Tibial nerve (tissue), 4 donors: ENCODE data around the gene GSTO1. TPM values are rescaled to one million over a fixed set of nuclear protein-coding genes. Genes with fewer than 3 reads are reported as not detected.

Experiments used
- DNase-seq, 2 donors: peaks; one replicate each; pipeline ENCODE4 v3.0.0-alpha.2; 2019; ENCODE audit warnings: low spot score in 2 of 2
- H3K27ac ChIP-seq, 4 donors: fragments of 200-600 bp; sonication (generic) in 3 of 4; one replicate each; pipeline ENCODE4 v1.5.1; 2017 to 2019; ENCODE audit warnings: mild to moderate bottlenecking in 1 of 4
- H3K27me3 ChIP-seq, 2 donors: fragments of 200-600 bp; sonication (generic) in 1 of 2; one replicate each; pipeline versions ENCODE4 v1.5.1 to v1.6.0; 2017 to 2019
- H3K36me3 ChIP-seq, 3 donors: fragments of 200-600 bp; sonication (generic); one replicate each; pipeline ENCODE4 v1.5.1; 2018 to 2019
- H3K4me1 ChIP-seq, 4 donors: fragments of 200-600 bp; sonication (generic) in 3 of 4; one replicate each; pipeline ENCODE4 v1.5.1; 2017 to 2019
- H3K4me3 ChIP-seq, 4 donors: fragments of 200-600 bp; sonication (generic) in 3 of 4; one replicate each; pipeline ENCODE4 v1.5.1; 2017 to 2019; ENCODE audit warnings: mild to moderate bottlenecking in 1 of 4, moderate library complexity in 1 of 4
- H3K9me3 ChIP-seq, 4 donors: fragments of 200-600 bp; sonication (generic) in 3 of 4; one replicate each; pipeline ENCODE4 v1.5.1; 2017 to 2019
- EP300 ChIP-seq, 2 donors: sonication (generic); formaldehyde crosslinking; IDR thresholded peaks; one replicate each; pipeline ENCODE4 v1.6.1; 2017; ENCODE audit warnings: antibody characterized with exemption in 2 of 2, mild to moderate bottlenecking in 1 of 2
- POLR2A ChIP-seq, 2 donors: fragments of 450-650 bp; IDR thresholded peaks; one replicate each; pipeline ENCODE4 v1.6.1; 2017; ENCODE audit warnings: antibody characterized with exemption in 2 of 2, mild to moderate bottlenecking in 2 of 2, moderate library complexity in 2 of 2
- WGBS, 2 donors: methylation state at CpG; one replicate each; pipeline ENCODE4 v1.1.5; 2018; 5-methylcytosine and 5-hydroxymethylcytosine counted together
- total RNA-seq, 4 donors: library from RNA; depleted of rRNA; stranded (reverse); fragments of >200 nt; gene quantifications; one replicate each; pipeline ENCODE4 v1.1.0, GENCODE V29; 2016
- TF ChIP-seq, protein P1 (sequence below), 5 experiments: fragments of 200-600 bp in 3 of 5; fragments of 450-650 bp in 2 of 5; sonication (generic) in 3 of 5; IDR thresholded peaks; one replicate each; pipeline ENCODE4 v1.5.1; 2016 to 2019; ENCODE audit warnings: antibody characterized with exemption in 5 of 5, mild to moderate bottlenecking in 3 of 5, moderate library complexity in 2 of 5

The GSTO1 gene
- total RNA-seq, 4 donors from 2014 or later: 51.6 to 84.6 (median 68.1) TPM

DNA sequence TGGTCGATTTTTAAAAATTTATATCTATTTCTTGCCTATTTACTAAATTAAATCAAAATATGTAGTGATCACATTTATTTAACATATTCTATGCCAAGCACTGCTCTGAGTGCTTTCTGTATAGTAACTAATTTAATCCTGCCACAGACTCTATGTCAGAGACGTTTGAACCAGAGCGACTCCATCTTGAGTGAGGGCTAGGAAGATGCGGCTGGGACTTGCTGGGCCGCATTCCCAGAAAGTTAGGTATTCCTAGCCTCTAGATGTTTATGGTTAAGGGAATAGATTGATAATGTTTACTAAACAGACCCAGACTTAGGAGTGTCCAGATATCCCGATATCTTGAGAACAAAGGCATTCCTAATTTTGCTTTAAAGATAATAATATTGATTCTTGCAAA is 3.2 kb upstream of the GSTO1 start:
- no peak for DNase-seq
- no peak for TF ChIP-seq EP300 (IDR thresholded peaks at IDR 0.05)
- TF ChIP-seq POLR2A (IDR thresholded peaks at IDR 0.05): no peak
- TF ChIP-seq, protein P1, sequence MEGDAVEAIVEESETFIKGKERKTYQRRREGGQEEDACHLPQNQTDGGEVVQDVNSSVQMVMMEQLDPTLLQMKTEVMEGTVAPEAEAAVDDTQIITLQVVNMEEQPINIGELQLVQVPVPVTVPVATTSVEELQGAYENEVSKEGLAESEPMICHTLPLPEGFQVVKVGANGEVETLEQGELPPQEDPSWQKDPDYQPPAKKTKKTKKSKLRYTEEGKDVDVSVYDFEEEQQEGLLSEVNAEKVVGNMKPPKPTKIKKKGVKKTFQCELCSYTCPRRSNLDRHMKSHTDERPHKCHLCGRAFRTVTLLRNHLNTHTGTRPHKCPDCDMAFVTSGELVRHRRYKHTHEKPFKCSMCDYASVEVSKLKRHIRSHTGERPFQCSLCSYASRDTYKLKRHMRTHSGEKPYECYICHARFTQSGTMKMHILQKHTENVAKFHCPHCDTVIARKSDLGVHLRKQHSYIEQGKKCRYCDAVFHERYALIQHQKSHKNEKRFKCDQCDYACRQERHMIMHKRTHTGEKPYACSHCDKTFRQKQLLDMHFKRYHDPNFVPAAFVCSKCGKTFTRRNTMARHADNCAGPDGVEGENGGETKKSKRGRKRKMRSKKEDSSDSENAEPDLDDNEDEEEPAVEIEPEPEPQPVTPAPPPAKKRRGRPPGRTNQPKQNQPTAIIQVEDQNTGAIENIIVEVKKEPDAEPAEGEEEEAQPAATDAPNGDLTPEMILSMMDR (IDR thresholded peaks at IDR 0.05): no peak
- Histone ChIP-seq H3K27me3 (peaks cover 0 to 5% of the 10 kb centered on the region in 2 donors), H3K4me1 (peaks cover 0 to 18% (median 8%) of the 10 kb centered on the region in 4 donors), H3K27ac (no peak overlapping the region), H3K9me3 (no peaks in the 10 kb centered on the region), H3K4me3 (no peak overlapping the region), H3K36me3 (no peaks in the 10 kb centered on the region)
- WGBS, 2 donors: 88 to 91% methylated on average over 6 of the region's 6 CpGs

DNA sequence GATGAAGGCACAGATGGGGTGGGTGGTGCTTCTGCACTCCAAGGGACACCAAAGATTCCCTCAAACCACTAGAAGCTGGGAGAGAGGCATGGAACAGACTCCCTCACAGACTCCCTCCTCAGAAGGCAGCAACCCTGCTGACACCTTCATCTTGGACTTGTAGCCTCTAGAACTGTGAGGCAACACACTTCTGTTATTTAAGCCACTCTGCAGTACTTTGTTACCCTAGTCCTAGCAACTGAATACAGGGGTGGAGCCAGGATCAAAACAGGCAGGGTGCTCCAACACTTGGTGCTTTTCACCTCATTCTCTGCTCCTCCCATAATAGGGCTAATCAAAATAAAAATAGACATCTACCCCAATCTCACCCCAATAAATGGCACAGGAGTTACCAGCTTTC is 2.3 kb upstream of the GSTO1 start:
- H3K4me1 ChIP-seq: peaks cover 0 to 27% (median 14%) of the 10 kb centered on the region in 4 donors
- no peaks in the 10 kb centered on the region for H3K9me3 ChIP-seq
- no peak for TF ChIP-seq EP300 (IDR thresholded peaks at IDR 0.05)
- TF ChIP-seq, protein P1 (IDR thresholded peaks at IDR 0.05): no peak
- TF ChIP-seq POLR2A (IDR thresholded peaks at IDR 0.05): no peak
- no peak for DNase-seq
- no peak overlapping the region for H3K4me3 ChIP-seq
- H3K27me3 ChIP-seq: peaks cover 0 to 5% of the 10 kb centered on the region in 2 donors
- no peak overlapping the region for H3K27ac ChIP-seq
- no peaks in the 10 kb centered on the region for H3K36me3 ChIP-seq

- H3K27ac ChIP-seq: no peak overlapping the region
- H3K4me3 ChIP-seq: no peak overlapping the region
- WGBS, 2 donors: 87 to 88% methylated on average over 2 of the region's 2 CpGs
- no peak for TF ChIP-seq EP300 (IDR thresholded peaks at IDR 0.05)
- TF ChIP-seq POLR2A (IDR thresholded peaks at IDR 0.05): no peak
- no peaks in the 10 kb centered on the region for H3K9me3 ChIP-seq
- H3K4me1 ChIP-seq: peaks cover 0 to 34% (median 14%) of the 10 kb centered on the region in 4 donors
- peaks cover 0 to 3% (median 0%) of the 10 kb centered on the region in 3 donors for H3K36me3 ChIP-seq
- no peak for DNase-seq
- peaks cover 0 to 5% of the 10 kb centered on the region in 2 donors for H3K27me3 ChIP-seq
Measured at GRCh38 chr10:104253106-104253505, 1.6 kb upstream of the GSTO1 start.

DNA sequence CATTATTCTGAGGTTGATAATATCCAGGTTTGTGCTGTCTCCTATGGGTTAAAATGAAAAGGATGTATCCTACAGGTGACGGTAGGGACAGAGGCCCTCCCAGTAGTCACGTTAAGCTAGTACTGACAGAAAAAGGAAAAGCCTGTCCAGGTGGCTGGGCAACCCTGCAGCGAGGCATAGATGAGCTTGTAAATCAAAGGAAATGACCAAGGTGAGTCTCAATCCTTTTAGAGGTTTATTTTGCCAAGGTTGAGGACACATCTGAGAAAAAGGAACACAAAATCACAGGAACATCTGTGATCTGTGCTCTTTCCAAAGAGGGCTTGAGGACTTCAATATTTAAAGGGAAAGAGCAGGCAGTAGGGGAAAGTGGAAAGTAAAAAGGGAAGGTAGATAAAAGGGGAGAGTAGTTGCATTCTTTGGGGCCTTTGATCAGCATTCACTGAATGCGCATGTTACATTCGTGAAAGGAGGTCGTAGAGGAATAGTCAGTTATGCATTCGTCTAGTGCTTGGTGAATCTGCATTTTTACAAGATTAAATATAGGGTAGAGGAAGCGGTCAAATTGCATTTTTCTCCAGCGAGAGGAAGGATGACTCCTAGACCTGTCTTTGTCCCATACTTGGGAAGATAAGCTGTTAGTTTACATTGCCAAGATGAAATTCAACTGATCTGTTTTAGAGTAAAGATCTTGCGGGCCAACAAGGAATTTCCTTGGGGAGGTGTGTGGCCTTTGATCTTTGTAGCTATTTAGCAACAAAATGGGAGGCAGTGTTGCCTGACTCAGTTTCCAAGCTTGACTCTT is 884 bp upstream of the GSTO1 start:
- Histone ChIP-seq H3K4me3 (peak overlapping the region; percentile 60 to 97 (median 84)), H3K9me3 (no peaks in the 10 kb centered on the region), H3K36me3 (peaks cover 0 to 10% (median 0%) of the 10 kb centered on the region in 3 donors), H3K4me1 (peaks cover 0 to 36% (median 14%) of the 10 kb centered on the region in 4 donors), H3K27me3 (peaks cover 0 to 4% of the 10 kb centered on the region in 2 donors), H3K27ac (peak overlapping the region; percentile 76 to 100 (median 96))
- TF ChIP-seq, protein P1 (IDR thresholded peaks at IDR 0.05): no peak
- TF ChIP-seq POLR2A (IDR thresholded peaks at IDR 0.05) (no peak), EP300 (IDR thresholded peaks at IDR 0.05) (no peak)
- 73 to 76% methylated on average over 10 of the region's 10 CpGs for whole genome bisulfite sequencing, 2 donors
- DNase-seq: no peak

GRCh38 chr10:104255311-104255981 is 754 bp downstream of the GSTO1 start:
- H3K4me1 ChIP-seq: peaks cover 0 to 51% (median 23%) of the 10 kb centered on the region in 4 donors
- WGBS, 2 donors: 0 to 1% methylated on average over 12 of the region's 12 CpGs
- H3K27ac ChIP-seq: peak overlapping the region; percentile 76 to 100 (median 96)
- H3K4me3 ChIP-seq: peak overlapping the region; percentile 60 to 97 (median 84)
- H3K9me3 ChIP-seq: no peaks in the 10 kb centered on the region
- TF ChIP-seq, protein P1 (IDR thresholded peaks at IDR 0.05): no peak
- TF ChIP-seq POLR2A (IDR thresholded peaks at IDR 0.05): peak in 1 of 2 donors; percentile 49
- TF ChIP-seq EP300 (IDR thresholded peaks at IDR 0.05): peak in 1 of 2 donors; percentile 87
- H3K36me3 ChIP-seq: peaks cover 0 to 26% (median 4%) of the 10 kb centered on the region in 3 donors
- peak in 1 of 2 donors; percentile 56 for DNase-seq
- no peaks in the 10 kb centered on the region for H3K27me3 ChIP-seq
